GM23248 (cell line): ENCODE results near the gene MED15.

Experiments used
- EZH2 ChIP-seq: fragments of 200-600 bp; sonication (generic); IDR thresholded peaks from 2 replicates; pipeline ENCODE4 v1.6.1; 2018; ENCODE audit warnings: antibody characterized with exemption, mild to moderate bottlenecking; ENCODE audit not compliant: insufficient read depth, poor library complexity, severe bottlenecking
- EZH2phosphoT487 ChIP-seq: fragments of 200-600 bp; sonication (generic); IDR thresholded peaks from 2 replicates; pipeline ENCODE4 v1.6.1; 2018; ENCODE audit warnings: antibody characterized with exemption, moderate library complexity, mild to moderate bottlenecking, low read depth; ENCODE audit not compliant: insufficient read depth

DNA sequence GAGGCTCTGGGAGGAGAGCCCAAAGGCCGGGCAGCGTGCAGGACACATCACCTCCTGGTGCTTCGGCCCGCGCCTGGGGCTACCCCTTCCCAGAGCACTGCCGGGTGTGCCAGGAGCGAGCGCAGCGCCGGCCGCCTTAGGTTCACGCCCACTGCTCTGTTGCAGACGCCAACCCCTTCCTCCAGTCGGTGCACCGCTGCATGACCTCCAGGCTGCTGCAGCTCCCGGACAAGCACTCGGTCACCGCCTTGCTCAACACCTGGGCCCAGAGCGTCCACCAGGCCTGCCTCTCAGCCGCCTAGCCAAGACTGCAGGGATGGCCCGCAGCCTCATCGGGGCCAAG lies 79.0 kb downstream of the MED15 start:
- TF ChIP-seq EZH2: no peak
- no peak for TF ChIP-seq EZH2phosphoT487
